HG03432 (cell line): Measurements from ENCODE around the gene HERC4.
"Not testable (repeated sequence)": the region's sequence is repeated elsewhere in the genome, so short reads cannot be mapped to it uniquely, and the experiment has no call there.

ENCODE experiments used
- ATAC-seq: cut with Tn5 transposase; IDR thresholded peaks from one replicate; pipeline ENCODE4 v1.9.1; 2021; ENCODE audit warnings: mild to moderate bottlenecking, moderate library complexity; ENCODE audit not compliant: unreplicated experiment

Gene HERC4

DNA sequence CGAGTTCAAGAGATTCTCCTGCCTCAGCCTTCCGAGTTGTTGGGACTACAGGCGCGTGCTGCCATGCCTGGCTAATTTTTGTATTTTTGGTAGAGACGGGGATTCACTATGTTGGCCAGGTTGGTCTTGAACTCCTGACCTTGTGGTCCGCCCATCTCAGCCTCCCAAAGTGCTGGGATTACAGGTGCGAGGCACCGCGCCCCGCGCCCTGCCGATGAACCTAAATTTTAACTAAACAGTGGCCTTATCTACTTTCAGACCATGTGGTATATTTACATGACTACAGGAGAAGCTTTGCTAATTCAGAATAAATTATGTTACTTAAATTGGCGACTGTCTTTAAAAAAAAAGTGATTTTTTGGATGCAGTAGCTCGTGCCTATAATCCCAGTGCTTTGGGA lies 181.4 kb downstream of the HERC4 start:
- ATAC-seq, result no peak

- ATAC-seq, result peak; percentile 72
Measured at GRCh38 chr10:67884842-67885670, 190.0 kb downstream of the HERC4 start.

GRCh38 chr10:67884313-67884841 lies 190.7 kb downstream of the HERC4 start, which contains the start of gene SIRT1:
TSS of gene SIRT1 (plus strand) at chr10:67884656. CDS start at chr10:67884722, 66 bp downstream.
- peak; percentile 89 for ATAC-seq

DNA sequence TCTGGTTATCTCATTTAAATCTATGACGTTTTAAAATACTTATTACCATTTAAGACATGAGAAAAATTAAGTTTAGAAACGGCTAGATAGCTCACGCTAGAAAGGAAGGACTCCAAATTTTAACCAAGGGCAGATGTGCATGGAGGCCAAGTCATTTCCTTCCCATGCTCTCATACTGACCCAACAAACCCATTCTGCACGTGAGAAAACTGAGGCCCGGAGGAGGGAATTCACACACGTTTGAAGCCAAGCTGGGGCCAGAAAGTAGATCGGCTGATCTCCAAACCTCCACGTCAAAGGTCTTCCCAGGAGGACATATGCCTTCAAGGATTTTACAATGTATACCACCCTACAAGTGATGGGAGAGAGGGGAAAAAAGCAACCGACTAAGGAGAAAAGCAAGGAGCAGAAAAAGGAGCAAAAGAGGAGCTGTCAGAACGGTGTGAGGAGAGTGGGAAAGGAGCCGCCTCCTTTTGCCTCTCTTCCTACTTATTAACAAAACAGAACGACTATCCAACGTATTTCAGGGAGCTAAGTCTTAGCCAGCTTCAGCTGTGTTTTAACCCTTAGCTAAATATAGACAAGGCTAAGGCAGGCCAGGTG lies 191.3 kb downstream of the HERC4 start:
- ATAC-seq, result no peak

DNA sequence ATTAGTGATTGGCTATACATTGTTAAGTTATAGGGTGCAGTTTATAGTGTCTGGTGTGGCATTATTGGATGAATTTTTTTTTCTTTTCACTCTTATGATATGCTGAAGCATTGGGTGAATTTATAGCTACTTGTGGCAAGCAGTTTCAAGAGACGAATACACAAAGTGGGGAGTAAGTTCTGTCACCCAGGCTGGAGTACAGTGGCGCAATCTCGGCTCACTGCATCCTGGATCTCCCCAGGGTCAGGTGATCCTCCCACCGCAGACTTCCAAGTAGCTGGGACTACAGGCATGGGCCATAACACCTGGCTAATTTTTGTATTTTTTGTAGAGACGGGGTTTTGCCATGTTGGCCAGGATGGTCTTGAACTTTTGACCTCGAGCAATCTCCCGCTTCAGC lies 196.9 kb downstream of the HERC4 start:
- no peak for ATAC-seq

- ATAC-seq, result not testable (repeated sequence)
Measured at GRCh38 chr10:67877421-67877820, 197.7 kb downstream of the HERC4 start.

DNA sequence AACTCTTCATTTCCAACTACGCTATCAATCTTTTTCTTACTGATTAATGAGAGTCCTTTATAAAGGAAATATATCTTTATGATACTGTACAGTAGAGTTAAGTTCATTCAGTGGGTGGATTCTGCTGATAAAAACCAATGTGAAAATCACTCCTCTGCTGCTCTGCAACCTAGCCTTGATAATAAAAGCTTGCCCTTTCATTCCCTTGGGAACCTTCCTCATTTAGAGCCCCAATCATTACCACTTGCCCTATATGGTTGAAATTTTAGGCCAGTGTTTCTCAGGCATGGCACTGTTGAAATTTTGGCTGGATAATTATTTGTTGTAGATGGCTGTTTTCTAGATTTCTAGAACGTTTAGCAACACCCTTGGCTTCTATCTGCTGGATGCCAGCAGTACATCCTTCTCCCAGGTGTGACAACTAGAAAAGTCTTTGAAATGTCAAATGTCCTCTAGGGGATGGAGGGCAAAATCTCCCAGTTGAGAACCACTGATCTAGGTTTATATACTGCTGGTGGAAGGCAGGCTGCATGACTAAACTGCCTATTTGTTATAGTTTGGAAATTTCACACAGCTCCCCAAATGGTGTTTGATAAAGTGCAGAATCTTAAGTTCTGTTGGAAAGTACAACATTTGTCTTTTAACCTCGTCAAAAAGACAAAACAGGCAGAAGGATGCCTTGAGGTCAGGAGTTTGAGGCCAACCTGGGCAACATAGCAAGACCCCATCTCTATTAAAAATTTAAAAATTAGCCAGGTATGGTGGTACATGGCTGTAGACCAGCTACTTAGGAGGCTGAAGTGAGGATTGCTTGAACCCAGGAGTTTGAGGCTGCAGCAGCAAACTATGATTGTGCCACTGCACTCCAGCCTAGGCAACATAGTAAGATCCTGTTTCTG lies 199.5 kb downstream of the HERC4 start:
- no peak for ATAC-seq
